Gastroesophageal sphincter (tissue), 4 donors: ENCODE results near the gene RAP1A. TPM values are rescaled to one million over a fixed set of nuclear protein-coding genes. Genes with fewer than 3 reads are reported as not detected.
A peak's percentile ranks its signal among the peaks of the same experiment; 100 is the strongest.

Experiments
- ATAC-seq: fragments of 150-250 bp; one replicate; pipeline ENCODE4 v1.9.1; 2016; ENCODE audit warnings: mild to moderate bottlenecking, moderate library complexity
- H3K27ac ChIP-seq, 4 donors: fragments of 200-600 bp; sonication (generic) in 3 of 4; 1 replicate in 3 of 4; 2 replicates in 1 of 4; pipeline ENCODE4 v1.5.1; 2016 to 2019
- H3K27me3 ChIP-seq: fragments of 200-600 bp; sonication (generic); one replicate; pipeline ENCODE4 v1.5.1; 2019
- H3K36me3 ChIP-seq, 2 donors: fragments of 200-600 bp; sonication (generic); one replicate each; pipeline ENCODE4 v1.5.1; 2019; ENCODE audit warnings: control low read depth in 1 of 2
- H3K4me1 ChIP-seq, 3 donors: fragments of 200-600 bp; sonication (generic); 1 replicate in 2 of 3; 2 replicates in 1 of 3; pipeline ENCODE4 v1.5.1; 2016 to 2019; ENCODE audit warnings: control low read depth in 2 of 3
- H3K4me3 ChIP-seq, 2 donors: fragments of 200-600 bp; sonication (generic); one replicate each; pipeline ENCODE4 v1.5.1; 2019; ENCODE audit warnings: mild to moderate bottlenecking in 1 of 2, moderate library complexity in 1 of 2
- H3K9me3 ChIP-seq, 3 donors: fragments of 200-600 bp; sonication (generic); one replicate each; pipeline ENCODE4 v1.5.1; 2017 to 2019; ENCODE audit warnings: control low read depth in 2 of 3
- CTCF ChIP-seq, 4 experiments: fragments of 200-600 bp in 2 of 4; fragments of 450-650 bp in 2 of 4; sonication (generic) in 1 of 4; IDR thresholded peaks; one replicate each; pipeline ENCODE4 v1.5.1; 2017 to 2019; ENCODE audit warnings: antibody characterized with exemption in 4 of 4, mild to moderate bottlenecking in 2 of 4, moderate library complexity in 2 of 4
- EP300 ChIP-seq: sonication (generic); formaldehyde crosslinking; IDR thresholded peaks from one replicate; pipeline ENCODE4 v1.6.1; 2017; ENCODE audit warnings: antibody characterized with exemption, mild to moderate bottlenecking
- POLR2A ChIP-seq, 2 donors: fragments of 450-650 bp; IDR thresholded peaks; one replicate each; pipeline ENCODE4 v1.6.1; 2017; ENCODE audit warnings: antibody characterized with exemption in 2 of 2, mild to moderate bottlenecking in 2 of 2, moderate library complexity in 1 of 2
- POLR2AphosphoS5 ChIP-seq: sonication (generic); formaldehyde crosslinking; IDR thresholded peaks from one replicate; pipeline ENCODE4 v1.6.1; 2017; ENCODE audit warnings: antibody characterized with exemption
- WGBS, 2 donors: methylation state at CpG; one replicate each; pipeline ENCODE4 v1.1.5; 2018; ENCODE audit warnings: low coverage in 1 of 2; 5-methylcytosine and 5-hydroxymethylcytosine counted together
- total RNA-seq, 4 donors: library from RNA; depleted of rRNA; stranded (reverse); fragments of >200 nt; gene quantifications; one replicate each; pipeline ENCODE4 v1.1.0, GENCODE V29; 2016

Gene RAP1A
- total RNA-seq, 4 donors from 2014 or later = 177 to 268 (median 214) TPM

- WGBS, 2 donors = 17 to 74% methylated on average over 1 to 2 of the region's 2 CpGs
- Histone ChIP-seq H3K27me3 (no peaks in the 10 kb centered on the region), H3K4me1 (peaks cover 2 to 45% (median 12%) of the 10 kb centered on the region in 3 donors), H3K27ac (no peak overlapping the region), H3K9me3 (no peaks in the 10 kb centered on the region), H3K4me3 (no peak overlapping the region), H3K36me3 (no peaks in the 10 kb centered on the region)
- TF ChIP-seq EP300 = no peak
- TF ChIP-seq POLR2AphosphoS5 = no peak
- no peak for TF ChIP-seq POLR2A (IDR thresholded peaks at IDR 0.05)
- no peak for TF ChIP-seq CTCF (IDR thresholded peaks at IDR 0.05)
- ATAC-seq = no peak
Measured at GRCh38 chr1:111751906-111752575, 132.5 kb downstream of the RAP1A start.

GRCh38 chr1:111754984-111755330 is 135.4 kb downstream of the RAP1A start:
- WGBS, 2 donors = 0% methylated on average over 12 of the region's 12 CpGs
- H3K27ac ChIP-seq = peak overlapping the region; percentile 60 to 91 (median 90)
- peak overlapping the region; percentile 91 to 92 for H3K4me3 ChIP-seq
- H3K27me3 ChIP-seq = no peaks in the 10 kb centered on the region
- H3K36me3 ChIP-seq = peaks cover 0 to 22% of the 10 kb centered on the region in 2 donors
- peaks cover 2 to 42% (median 15%) of the 10 kb centered on the region in 3 donors for H3K4me1 ChIP-seq
- ATAC-seq = no peak
- TF ChIP-seq POLR2AphosphoS5 (no peak), POLR2A (IDR thresholded peaks at IDR 0.05) (no peak), EP300 (no peak), CTCF (IDR thresholded peaks at IDR 0.05) (no peak)
- no peaks in the 10 kb centered on the region for H3K9me3 ChIP-seq

- Histone ChIP-seq H3K27ac (peak within 1 kb of the TSS; percentile 60 to 91 (median 90)), H3K27me3 (no peaks in the 10 kb centered on the region), H3K36me3 (peaks cover under 1 to 28% of the 10 kb centered on the region in 2 donors), H3K4me1 (peaks cover 2 to 40% (median 15%) of the 10 kb centered on the region in 3 donors), H3K4me3 (peak within 1 kb of the TSS; percentile 91 to 92), H3K9me3 (no peaks in the 10 kb centered on the region)
- ATAC-seq = peak; percentile 96
- TF ChIP-seq CTCF (IDR thresholded peaks at IDR 0.05) = peak; percentile 79 to 97 (median 96)
- TF ChIP-seq EP300 = no peak
- TF ChIP-seq POLR2A (IDR thresholded peaks at IDR 0.05) = peak; percentile 33 to 51
- peak; percentile 70 for TF ChIP-seq POLR2AphosphoS5
- WGBS, 2 donors = 0 to 1% methylated on average over 7 to 26 of the region's 67 CpGs
Measured at GRCh38 chr1:111755331-111756123, 135.9 kb downstream of the RAP1A start, which contains the start of gene DDX20. TSS of gene DDX20 (plus strand) at chr1:111755901. CDS start at chr1:111755925, 24 bp downstream.

GRCh38 chr1:111756124-111756513 is 136.5 kb downstream of the RAP1A start:
- no peak for ATAC-seq
- 0% methylated on average over 5 of the region's 35 CpGs for WGBS, 2 donors
- peak overlapping the region; percentile 60 to 91 (median 90) for H3K27ac ChIP-seq

More at GRCh38 chr1:111756124-111756513, 136.5 kb downstream of the RAP1A start:
- Histone ChIP-seq H3K4me1 (peaks cover 2 to 34% (median 15%) of the 10 kb centered on the region in 3 donors), H3K36me3 (peaks cover 4 to 34% of the 10 kb centered on the region in 2 donors), H3K4me3 (peak overlapping the region; percentile 91 to 92), H3K9me3 (no peaks in the 10 kb centered on the region), H3K27me3 (no peaks in the 10 kb centered on the region)
- TF ChIP-seq CTCF (IDR thresholded peaks at IDR 0.05) = no peak
- no peak for TF ChIP-seq POLR2A (IDR thresholded peaks at IDR 0.05)
- TF ChIP-seq POLR2AphosphoS5 = no peak
- no peak for TF ChIP-seq EP300
